Fibroblast of the aortic adventitia (primary cell): Measurements from ENCODE around the gene SYT17. TPM values are rescaled to one million over a fixed set of nuclear protein-coding genes. Genes with fewer than 3 reads are reported as not detected.

Experiments used
- DNase-seq: peaks from one replicate; pipeline ENCODE4 v3.0.0-alpha.2; 2010; ENCODE audit warnings: low read depth
- H3K4me3 ChIP-seq: 2 replicates; pipeline ENCODE4 v1.5.1; 2011; ENCODE audit warnings: low read depth, mild to moderate bottlenecking, control low read depth, low read length, moderate library complexity
- CTCF ChIP-seq: IDR thresholded peaks from 2 replicates; pipeline ENCODE4 v1.5.1; 2011; ENCODE audit warnings: mild to moderate bottlenecking, low read length, control low read depth, inconsistent platforms; ENCODE audit not compliant: insufficient read depth
- total RNA-seq: library from RNA; depleted of rRNA; stranded (reverse); fragments of >200 nt; gene quantifications from 2 replicates; pipeline ENCODE4 v1.2.3, GENCODE V29; 2012; ENCODE audit warnings: low replicate concordance

The SYT17 gene
- total RNA-seq, 1 donor: under 0.01 TPM

GRCh38 chr16:19127674-19128131 lies 40.3 kb upstream of the SYT17 start:
- no peak overlapping the region for H3K4me3 ChIP-seq
- no peak for TF ChIP-seq CTCF
- DNase-seq: no peak

GRCh38 chr16:19128454-19129200 lies 39.4 kb upstream of the SYT17 start:
- no peak overlapping the region for H3K4me3 ChIP-seq
- DNase-seq: no peak
- TF ChIP-seq CTCF: no peak

- no peak for DNase-seq
- no peak for TF ChIP-seq CTCF
- no peak overlapping the region for H3K4me3 ChIP-seq
Observed at GRCh38 chr16:19130385-19130784, 37.7 kb upstream of the SYT17 start.

GRCh38 chr16:19130852-19131824 lies 36.9 kb upstream of the SYT17 start:
- no peak for TF ChIP-seq CTCF
- H3K4me3 ChIP-seq: no peak overlapping the region
- DNase-seq: peak; percentile 58

GRCh38 chr16:19131825-19132218 lies 36.2 kb upstream of the SYT17 start:
- H3K4me3 ChIP-seq: no peak overlapping the region
- no peak for DNase-seq
- no peak for TF ChIP-seq CTCF

GRCh38 chr16:19132255-19132654 lies 35.8 kb upstream of the SYT17 start:
- no peak for DNase-seq
- no peak overlapping the region for H3K4me3 ChIP-seq
- no peak for TF ChIP-seq CTCF
